WI38 (cell line): Measurements from ENCODE around the gene MMP10.

Experiments used
- H3K4me3 ChIP-seq: 2 replicates; pipeline ENCODE4 v1.5.1; 2011; ENCODE audit warnings: low read depth, mild to moderate bottlenecking, control low read depth, low read length
- TF ChIP-seq, protein P1 (sequence below): IDR thresholded peaks from 2 replicates; pipeline ENCODE4 v1.5.1; 2012; ENCODE audit warnings: low read depth, mild to moderate bottlenecking, control low read depth, low read length

Gene MMP10

DNA sequence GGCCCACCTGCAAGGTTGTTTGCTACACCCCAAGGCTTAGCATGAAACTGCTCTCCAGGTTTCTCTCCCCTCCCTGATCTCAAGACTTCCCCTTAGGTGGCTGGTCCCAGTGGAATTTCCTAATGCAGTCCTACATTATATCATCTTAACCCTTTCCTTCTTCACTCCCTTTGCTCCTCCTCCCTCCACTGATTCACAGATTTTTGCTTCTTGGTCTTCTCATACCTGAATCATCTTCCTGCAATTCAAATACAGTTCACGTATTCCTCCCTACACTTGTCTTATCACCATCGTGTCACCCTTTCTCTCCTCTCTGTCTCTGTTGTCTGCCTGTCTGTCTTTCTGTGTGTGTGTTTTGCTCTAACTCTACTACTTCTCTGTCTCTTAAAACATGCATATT lies 17.0 kb downstream of the MMP10 start:
- H3K4me3 ChIP-seq, result no peak overlapping the region
- TF ChIP-seq, protein P1, sequence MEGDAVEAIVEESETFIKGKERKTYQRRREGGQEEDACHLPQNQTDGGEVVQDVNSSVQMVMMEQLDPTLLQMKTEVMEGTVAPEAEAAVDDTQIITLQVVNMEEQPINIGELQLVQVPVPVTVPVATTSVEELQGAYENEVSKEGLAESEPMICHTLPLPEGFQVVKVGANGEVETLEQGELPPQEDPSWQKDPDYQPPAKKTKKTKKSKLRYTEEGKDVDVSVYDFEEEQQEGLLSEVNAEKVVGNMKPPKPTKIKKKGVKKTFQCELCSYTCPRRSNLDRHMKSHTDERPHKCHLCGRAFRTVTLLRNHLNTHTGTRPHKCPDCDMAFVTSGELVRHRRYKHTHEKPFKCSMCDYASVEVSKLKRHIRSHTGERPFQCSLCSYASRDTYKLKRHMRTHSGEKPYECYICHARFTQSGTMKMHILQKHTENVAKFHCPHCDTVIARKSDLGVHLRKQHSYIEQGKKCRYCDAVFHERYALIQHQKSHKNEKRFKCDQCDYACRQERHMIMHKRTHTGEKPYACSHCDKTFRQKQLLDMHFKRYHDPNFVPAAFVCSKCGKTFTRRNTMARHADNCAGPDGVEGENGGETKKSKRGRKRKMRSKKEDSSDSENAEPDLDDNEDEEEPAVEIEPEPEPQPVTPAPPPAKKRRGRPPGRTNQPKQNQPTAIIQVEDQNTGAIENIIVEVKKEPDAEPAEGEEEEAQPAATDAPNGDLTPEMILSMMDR, result no peak

DNA sequence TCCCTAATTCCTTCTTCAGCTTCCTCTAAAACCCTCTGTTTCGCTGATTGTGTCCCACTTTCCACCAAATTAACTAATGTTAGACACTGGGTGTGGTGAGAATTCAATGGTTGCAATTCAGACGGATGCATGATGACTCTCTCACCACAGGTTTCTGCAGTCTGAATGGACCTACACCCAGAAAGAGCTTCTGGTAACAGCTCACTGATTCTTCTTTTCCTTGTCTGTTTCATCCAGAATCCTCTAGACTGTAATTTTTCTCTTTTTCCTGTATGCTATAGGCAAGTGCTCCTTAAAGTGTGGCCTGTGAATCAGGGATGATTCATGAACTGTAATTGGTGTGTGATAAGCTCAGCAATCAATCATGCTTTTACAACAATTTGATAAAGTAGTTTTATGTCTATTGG lies 18.1 kb downstream of the MMP10 start:
- H3K4me3 ChIP-seq, result no peak overlapping the region
- TF ChIP-seq, protein P1, result no peak

DNA sequence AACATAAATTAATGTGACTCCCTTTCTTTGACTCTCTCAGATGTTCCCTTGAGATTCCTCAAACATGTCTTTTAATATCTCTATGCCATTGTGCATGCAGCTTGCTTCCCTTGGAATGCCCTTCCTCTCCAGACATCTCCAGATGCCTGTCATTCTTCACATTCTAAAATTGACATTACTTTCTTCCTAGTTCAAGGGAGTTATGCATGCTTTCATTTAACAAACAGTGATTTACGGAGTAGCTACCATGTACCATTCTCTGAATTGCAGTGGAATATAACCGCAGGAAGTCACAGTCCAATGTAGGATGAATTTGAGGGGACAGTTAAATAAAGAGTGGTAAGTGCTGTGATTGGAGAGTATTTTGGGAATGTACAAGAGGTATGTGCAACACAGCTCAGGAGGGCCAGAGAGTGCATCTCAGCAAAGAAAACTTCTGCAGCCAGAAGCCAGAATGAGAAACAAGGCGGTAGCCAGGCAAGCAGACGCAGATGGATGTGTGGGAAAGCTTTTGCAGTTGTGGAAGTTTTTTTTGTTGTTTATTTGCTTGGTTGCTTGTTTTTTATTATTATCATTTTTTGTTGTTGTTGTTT lies 18.7 kb downstream of the MMP10 start:
- TF ChIP-seq, protein P1, result no peak
- H3K4me3 ChIP-seq, result no peak overlapping the region

DNA sequence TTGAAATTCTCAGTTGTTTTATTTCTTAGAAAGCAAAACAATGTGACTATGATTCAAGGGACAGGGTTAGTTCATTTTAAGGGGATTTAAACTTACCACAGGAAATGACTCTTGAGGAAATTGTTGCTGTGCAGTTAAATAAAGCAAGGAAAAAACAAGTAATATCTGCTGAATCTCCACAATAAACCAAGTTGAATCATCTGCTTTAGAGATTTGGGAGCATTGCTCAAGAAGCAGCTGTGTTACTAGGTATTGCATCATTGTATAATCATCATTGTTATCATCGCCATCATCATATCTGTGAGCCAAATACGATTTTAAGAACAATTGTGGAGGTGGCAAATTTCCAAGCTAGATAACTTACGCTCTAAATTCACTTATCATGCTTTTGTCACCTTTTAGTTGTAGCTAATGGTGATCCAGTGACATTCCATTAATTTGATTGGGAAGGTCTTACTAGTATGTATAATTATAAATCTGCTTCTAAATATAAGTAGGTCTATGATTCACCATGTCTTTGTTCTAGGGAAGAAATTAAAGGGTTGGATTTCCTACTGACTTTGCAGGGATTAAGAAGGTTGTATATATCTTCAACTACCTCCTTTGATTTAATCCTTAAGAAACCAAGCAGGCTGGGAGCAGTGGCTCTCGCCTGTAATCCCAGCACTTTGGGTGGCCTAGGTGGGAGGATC lies 19.9 kb downstream of the MMP10 start:
- no peak overlapping the region for H3K4me3 ChIP-seq
- TF ChIP-seq, protein P1, result no peak

DNA sequence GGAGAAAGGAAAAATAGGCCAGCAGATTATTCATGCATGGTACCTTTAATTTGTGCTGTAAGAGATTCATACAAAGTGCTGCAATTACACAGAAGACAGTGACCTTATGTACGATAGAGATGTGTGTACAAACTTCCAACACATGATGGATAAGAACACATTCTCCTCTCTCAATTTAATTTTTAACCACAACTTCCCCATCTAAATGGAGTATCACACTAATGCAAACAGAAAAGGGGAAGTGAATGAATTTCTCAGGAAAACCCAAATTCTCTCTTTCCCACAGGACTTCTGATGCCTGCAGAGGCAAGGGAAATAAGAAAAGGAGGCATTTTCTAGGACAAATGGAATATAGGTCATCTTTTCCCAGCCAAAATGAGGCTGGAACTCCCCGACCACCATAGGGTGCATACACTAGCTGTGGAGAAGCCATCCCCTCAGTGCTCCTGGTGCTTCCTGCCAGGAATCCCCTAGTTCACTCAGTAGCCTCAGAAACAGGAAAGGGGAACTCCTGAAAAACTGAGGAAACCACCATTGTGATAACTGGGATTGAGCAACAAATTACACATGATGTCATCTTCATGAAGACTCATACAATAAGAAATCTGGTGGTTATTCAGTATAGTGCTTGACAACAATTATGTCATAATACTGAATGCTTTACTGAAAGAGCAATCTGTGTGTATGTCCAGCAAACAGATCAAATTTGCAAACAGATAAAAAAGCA lies 22.4 kb downstream of the MMP10 start:
- H3K4me3 ChIP-seq, result no peak overlapping the region
- TF ChIP-seq, protein P1, result no peak

DNA sequence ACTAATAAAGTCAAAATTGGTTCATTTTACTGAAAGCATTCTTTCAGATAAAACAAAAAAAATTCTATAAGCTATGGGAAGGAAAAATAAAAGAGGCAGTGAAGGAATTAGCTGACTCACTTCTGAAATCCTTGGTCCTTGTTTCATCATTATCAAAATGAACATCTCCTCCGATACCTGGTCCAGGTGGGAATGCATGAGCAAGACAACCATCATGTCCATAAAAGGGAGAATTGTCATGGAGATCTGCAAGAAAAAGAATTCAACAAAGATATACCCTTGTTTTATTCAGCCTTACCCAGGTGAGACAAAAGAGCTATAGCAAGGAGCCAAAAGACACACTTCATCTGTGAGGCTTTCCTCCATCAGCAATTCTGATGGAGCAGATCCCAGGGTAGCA lies 27.2 kb downstream of the MMP10 start:
- TF ChIP-seq, protein P1, result no peak
- no peak overlapping the region for H3K4me3 ChIP-seq

DNA sequence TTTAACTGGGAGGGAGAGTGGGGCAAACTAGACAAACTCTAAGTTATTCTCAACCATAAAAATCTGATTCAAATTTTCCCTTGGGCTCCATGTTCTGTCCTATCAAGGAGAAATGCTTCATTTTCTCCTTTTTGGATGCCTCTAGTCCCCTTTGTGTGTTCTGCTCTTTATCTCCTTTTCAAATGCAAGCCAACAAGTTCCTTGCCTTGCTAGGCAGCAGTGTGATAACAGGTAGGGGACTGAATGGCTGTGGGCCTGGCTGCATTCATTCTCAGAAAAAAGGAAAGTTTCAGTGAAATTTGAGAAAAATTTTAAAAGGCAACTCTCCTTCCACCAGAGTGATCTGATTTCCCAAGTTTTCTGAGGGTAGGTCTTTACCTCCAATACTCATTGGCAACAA lies 28.8 kb downstream of the MMP10 start:
- TF ChIP-seq, protein P1, result no peak

More for the DNA sequence above, 28.8 kb downstream of the MMP10 start:
- no peak overlapping the region for H3K4me3 ChIP-seq
